OCI-LY7 (cell line): Measurements from ENCODE around the gene RICTOR. TPM values are rescaled to one million over a fixed set of nuclear protein-coding genes. Genes with fewer than 3 reads are reported as not detected.

Experiments
- BruUV-seq: library from RNA; stranded (reverse); fragments of 400-500 nt; replicated peaks from 2 replicates; lab custom pipeline; 2021; lab: Mats Ljungman, UMichigan
- CTCF ChIA-PET: fragments of 300-600 bp; sonication (Branson Sonifier 250); formaldehyde crosslinking; loops from one replicate; lab custom pipeline; 2022; ENCODE audit warnings: antibody characterized with exemption; ENCODE audit not compliant: unreplicated experiment; lab: Charles Lee
- POLR2A ChIA-PET: fragments of 300-600 bp; sonication (Branson Sonifier 250); formaldehyde crosslinking; loops from one replicate; lab custom pipeline; 2022; ENCODE audit warnings: antibody characterized with exemption; lab: Charles Lee
- DNase-seq: peaks from one replicate; pipeline ENCODE4 v3.0.0-alpha.2; 2015; ENCODE audit warnings: low spot score
- H2AFZ ChIP-seq: fragments of 200-600 bp; sonication (generic), shearing (Covaris generic); 2 replicates; pipeline ENCODE4 v1.6.1; 2014; ENCODE audit warnings: mild to moderate bottlenecking, antibody characterized with exemption, low read length, moderate library complexity
- H3K27ac ChIP-seq: fragments of 200-600 bp; sonication (generic); 2 replicates; pipeline ENCODE4 v1.5.1; 2014; ENCODE audit warnings: mixed run types, low read depth, mild to moderate bottlenecking, moderate library complexity, low read length, inconsistent platforms; ENCODE audit not compliant: poor library complexity, severe bottlenecking
- H3K36me3 ChIP-seq: fragments of 200-600 bp; sonication (generic); 2 replicates; pipeline ENCODE4 v1.6.1; 2014; ENCODE audit warnings: mild to moderate bottlenecking, antibody characterized with exemption, low read length, moderate library complexity, mixed read lengths; ENCODE audit not compliant: insufficient read depth
- H3K4me1 ChIP-seq: fragments of 200-600 bp; sonication (generic); 2 replicates; pipeline ENCODE4 v1.5.1; 2014; ENCODE audit warnings: mild to moderate bottlenecking, low read length; ENCODE audit not compliant: insufficient read depth, poor library complexity, severe bottlenecking
- H3K4me2 ChIP-seq: fragments of 200-600 bp; sonication (generic); 2 replicates; pipeline ENCODE4 v1.6.1; 2014; ENCODE audit warnings: mild to moderate bottlenecking, low read length
- H3K4me3 ChIP-seq: fragments of 200-600 bp; sonication (generic); 2 replicates; pipeline ENCODE4 v1.5.1; 2014; ENCODE audit warnings: mild to moderate bottlenecking, low read depth, low read length; ENCODE audit not compliant: poor library complexity, severe bottlenecking
- H3K79me2 ChIP-seq: fragments of 200-600 bp; sonication (generic); 2 replicates; pipeline ENCODE4 v1.6.1; 2016; ENCODE audit warnings: low read depth, mild to moderate bottlenecking, low read length, moderate library complexity, mixed read lengths; ENCODE audit not compliant: insufficient read depth
- H3K9me2 ChIP-seq: fragments of 200-600 bp; sonication (generic); 2 replicates; pipeline ENCODE4 v1.6.1; 2016; ENCODE audit warnings: mild to moderate bottlenecking, low read length, mixed read lengths; ENCODE audit not compliant: insufficient read depth
- H3K9me3 ChIP-seq: fragments of 200-600 bp; sonication (generic); 2 replicates; pipeline ENCODE4 v1.6.1; 2014; ENCODE audit warnings: mild to moderate bottlenecking, mixed run types, low read length, mixed read lengths
- H4K20me1 ChIP-seq: fragments of 200-600 bp; sonication (generic); 2 replicates; pipeline ENCODE4 v1.6.1; 2014; ENCODE audit warnings: mild to moderate bottlenecking, antibody characterized with exemption, low read length, moderate library complexity, mixed read lengths; ENCODE audit not compliant: insufficient read depth
- EZH2phosphoT487 ChIP-seq: fragments of 200-600 bp; sonication (generic); IDR thresholded peaks from 2 replicates; pipeline ENCODE4 v1.6.1; 2018; ENCODE audit warnings: low read depth, borderline replicate concordance, mild to moderate bottlenecking, mixed run types, antibody characterized with exemption, low read length, moderate library complexity, mixed read lengths
- intact Hi-C: fragments of 100-400 bp; cut with micrococcal nuclease; formaldehyde crosslinking; loops from one replicate; pipeline ENCODE4 v1.10.0; 2022; ENCODE audit not compliant: unreplicated experiment
- total RNA-seq, 2 experiments: library from RNA; depleted of rRNA in 1 of 2; stranded (reverse); fragments of >200 nt in 1 of 2; shearing (Covaris generic) in 1 of 2; gene quantifications; 2 replicates each; pipeline ENCODE4 v1.2.3, GENCODE V29; 2014 to 2022
- TF ChIP-seq, protein P1 (sequence below): fragments of 200-600 bp; sonication (generic); conservative IDR thresholded peaks from 2 replicates; pipeline ENCODE4 v1.5.1; 2014; ENCODE audit warnings: mild to moderate bottlenecking, antibody characterized with exemption, low read length, moderate library complexity, mixed read lengths

The RICTOR gene
- total RNA-seq, 2 experiments from 2014 or later: 10.9 to 22.9 TPM

- peaks cover 4% of the 10 kb centered on the region; the same call in 1 of the 2 replicates for H3K36me3 ChIP-seq
- TF ChIP-seq, protein P1, sequence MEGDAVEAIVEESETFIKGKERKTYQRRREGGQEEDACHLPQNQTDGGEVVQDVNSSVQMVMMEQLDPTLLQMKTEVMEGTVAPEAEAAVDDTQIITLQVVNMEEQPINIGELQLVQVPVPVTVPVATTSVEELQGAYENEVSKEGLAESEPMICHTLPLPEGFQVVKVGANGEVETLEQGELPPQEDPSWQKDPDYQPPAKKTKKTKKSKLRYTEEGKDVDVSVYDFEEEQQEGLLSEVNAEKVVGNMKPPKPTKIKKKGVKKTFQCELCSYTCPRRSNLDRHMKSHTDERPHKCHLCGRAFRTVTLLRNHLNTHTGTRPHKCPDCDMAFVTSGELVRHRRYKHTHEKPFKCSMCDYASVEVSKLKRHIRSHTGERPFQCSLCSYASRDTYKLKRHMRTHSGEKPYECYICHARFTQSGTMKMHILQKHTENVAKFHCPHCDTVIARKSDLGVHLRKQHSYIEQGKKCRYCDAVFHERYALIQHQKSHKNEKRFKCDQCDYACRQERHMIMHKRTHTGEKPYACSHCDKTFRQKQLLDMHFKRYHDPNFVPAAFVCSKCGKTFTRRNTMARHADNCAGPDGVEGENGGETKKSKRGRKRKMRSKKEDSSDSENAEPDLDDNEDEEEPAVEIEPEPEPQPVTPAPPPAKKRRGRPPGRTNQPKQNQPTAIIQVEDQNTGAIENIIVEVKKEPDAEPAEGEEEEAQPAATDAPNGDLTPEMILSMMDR: no peak
- TF ChIP-seq EZH2phosphoT487: no peak
- no peak for DNase-seq
- intact Hi-C loops: no loop called here
- ChIA-PET POLR2A (interaction anchor here (1.0 kb wide), 1 partner anchor 18 kb away, joined by 3 read pairs; no protein-coding TSS in a partner anchor), CTCF (no interaction called here)
- H3K4me2 ChIP-seq: no peak overlapping the region
- no peak overlapping the region for H2AFZ ChIP-seq
- no TSS peak for BruUV-seq
- peaks cover 18% of the 10 kb centered on the region for H3K79me2 ChIP-seq
- no peak overlapping the region for H3K4me3 ChIP-seq
- H3K9me2 ChIP-seq: no peaks in the 10 kb centered on the region
- peaks cover 5% of the 10 kb centered on the region for H3K4me1 ChIP-seq
- no peaks in the 10 kb centered on the region for H3K9me3 ChIP-seq
- no peak overlapping the region for H3K27ac ChIP-seq
- H4K20me1 ChIP-seq: no peaks in the 10 kb centered on the region
Measured at GRCh38 chr5:39053189-39053588, 21.0 kb downstream of the RICTOR start.

GRCh38 chr5:39052141-39052540 is 22.1 kb downstream of the RICTOR start:
- H3K79me2 ChIP-seq: peaks cover 7% of the 10 kb centered on the region
- ChIA-PET POLR2A (interaction anchor here (0.6 kb wide), 1 partner anchor 115 kb away, joined by 3 read pairs; no protein-coding TSS in a partner anchor), CTCF (no interaction called here)
- H3K4me2 ChIP-seq: no peak overlapping the region
- H3K4me3 ChIP-seq: no peak overlapping the region
- H3K9me3 ChIP-seq: no peaks in the 10 kb centered on the region
- DNase-seq: no peak
- no peak for TF ChIP-seq EZH2phosphoT487
- TF ChIP-seq, protein P1: no peak
- H3K9me2 ChIP-seq: no peaks in the 10 kb centered on the region
- no peak overlapping the region for H2AFZ ChIP-seq
- no peaks in the 10 kb centered on the region for H4K20me1 ChIP-seq
- H3K36me3 ChIP-seq: peaks cover 4% of the 10 kb centered on the region; the same call in 1 of the 2 replicates
- H3K27ac ChIP-seq: no peak overlapping the region
- no TSS peak for BruUV-seq
- no peaks in the 10 kb centered on the region for H3K4me1 ChIP-seq
- intact Hi-C loops: no loop called here

- Histone ChIP-seq H3K9me3 (no peaks in the 10 kb centered on the region), H3K27ac (no peak overlapping the region), H4K20me1 (no peaks in the 10 kb centered on the region), H3K4me2 (no peak overlapping the region), H3K9me2 (no peaks in the 10 kb centered on the region), H3K36me3 (no peaks in the 10 kb centered on the region), H2AFZ (no peak overlapping the region), H3K4me3 (no peak overlapping the region), H3K4me1 (no peaks in the 10 kb centered on the region), H3K79me2 (peaks cover 9% of the 10 kb centered on the region; the same call in 1 of the 2 replicates)
- TF ChIP-seq, protein P1: no peak
- no peak for TF ChIP-seq EZH2phosphoT487
- intact Hi-C loops: no loop called here
- POLR2A ChIA-PET: no interaction called here
- DNase-seq: no peak
- BruUV-seq: no TSS peak
- CTCF ChIA-PET: no interaction called here
Measured at GRCh38 chr5:39049315-39049714, 24.9 kb downstream of the RICTOR start.
